ENCODE measurements around the gene C1orf87.

Gene C1orf87

GRCh38 chr1:60073605-60074278 lies at the start of gene C1orf87:
TSS of gene C1orf87 (minus strand) at chr1:60073770. CDS start at chr1:60072643, 1,127 bp downstream.
- no peak for DNase-seq (ENCODE audit: low read depth in 2 of 2)

- no peak for DNase-seq (ENCODE audit: low read depth in 2 of 2)
Observed at GRCh38 chr1:60118085-60118484, 44.5 kb upstream of the C1orf87 start.

- DNase-seq (ENCODE audit: low read depth in 2 of 2) = no peak
Observed at GRCh38 chr1:60114745-60115318, 41.3 kb upstream of the C1orf87 start.

GRCh38 chr1:60113596-60113995 lies 40.0 kb upstream of the C1orf87 start:
- DNase-seq (ENCODE audit: low read depth in 2 of 2) = no peak

- no peak for DNase-seq (ENCODE audit: low read depth in 2 of 2)
Observed at GRCh38 chr1:60113028-60113427, 39.5 kb upstream of the C1orf87 start.

- no peak for DNase-seq (ENCODE audit: low read depth in 2 of 2)
Observed at GRCh38 chr1:60111716-60112115, 38.1 kb upstream of the C1orf87 start.

- no peak for DNase-seq (ENCODE audit: low read depth in 2 of 2)
Observed at GRCh38 chr1:60111118-60111517, 37.5 kb upstream of the C1orf87 start.

- DNase-seq (ENCODE audit: low read depth in 2 of 2) = no peak
Observed at GRCh38 chr1:60108196-60108595, 34.6 kb upstream of the C1orf87 start.

- no peak for DNase-seq (ENCODE audit: low read depth in 2 of 2)
Observed at GRCh38 chr1:60103186-60103585, 29.6 kb upstream of the C1orf87 start.

GRCh38 chr1:60102267-60103061 lies 28.9 kb upstream of the C1orf87 start:
- DNase-seq (ENCODE audit: low read depth in 2 of 2) = no peak

- no peak for DNase-seq (ENCODE audit: low read depth in 2 of 2)
Observed at GRCh38 chr1:60101516-60101915, 27.9 kb upstream of the C1orf87 start.

GRCh38 chr1:60091195-60091715 lies 17.7 kb upstream of the C1orf87 start:
- no peak for DNase-seq (ENCODE audit: low read depth in 2 of 2)

- DNase-seq (ENCODE audit: low read depth in 2 of 2) = no peak
Observed at GRCh38 chr1:60090655-60091054, 17.1 kb upstream of the C1orf87 start.

GRCh38 chr1:60088620-60089155 lies 15.1 kb upstream of the C1orf87 start:
- DNase-seq (ENCODE audit: low read depth in 2 of 2) = no peak

GRCh38 chr1:60087681-60088080 lies 14.1 kb upstream of the C1orf87 start:
- DNase-seq (ENCODE audit: low read depth in 2 of 2) = no peak

GRCh38 chr1:60078182-60078581 lies 4.6 kb upstream of the C1orf87 start:
- no peak for DNase-seq (ENCODE audit: low read depth in 2 of 2)

- DNase-seq (ENCODE audit: low read depth in 2 of 2) = no peak
Observed at GRCh38 chr1:60071296-60071695, 2.3 kb downstream of the C1orf87 start.

GRCh38 chr1:60069691-60070090 lies 3.9 kb downstream of the C1orf87 start:
- no peak for DNase-seq (ENCODE audit: low read depth in 2 of 2)

GRCh38 chr1:60068393-60069045 lies 5.1 kb downstream of the C1orf87 start:
- no peak for DNase-seq (ENCODE audit: low read depth in 2 of 2)

- no peak for DNase-seq (ENCODE audit: low read depth in 2 of 2)
Observed at GRCh38 chr1:60066001-60066400, 7.6 kb downstream of the C1orf87 start.

- no peak for DNase-seq (ENCODE audit: low read depth in 2 of 2)
Observed at GRCh38 chr1:60065199-60065598, 8.4 kb downstream of the C1orf87 start.

GRCh38 chr1:60063561-60063960 lies 10.0 kb downstream of the C1orf87 start:
- DNase-seq (ENCODE audit: low read depth in 2 of 2) = no peak

All from stimulated activated CD8-positive, alpha-beta memory T cell treated with anti-CD3 and anti-CD28 coated beads, Interleukin-2, amount 100 ng/mL, for 1 hour (primary cell).